Activated CD4-positive, CD25-positive, alpha-beta regulatory T cell treated with anti-CD3 and anti-CD28 coated beads, Interleukin-2, amount 50 U/mL, for 72 hours (primary cell): ENCODE measurements around the gene S100A13.
"Not testable (repeated sequence)": the region's sequence is repeated elsewhere in the genome, so short reads cannot be mapped to it uniquely, and the experiment has no call there.

Experiments used
- DNase-seq: peaks from one replicate; pipeline ENCODE4 v3.0.0; 2021

Gene S100A13

GRCh38 chr1:153599847-153600246, 27.5 kb downstream of the S100A13 start:
- DNase-seq: no peak

GRCh38 chr1:153598309-153599172, 28.8 kb downstream of the S100A13 start:
- DNase-seq: no peak

GRCh38 chr1:153597206-153597605, 30.1 kb downstream of the S100A13 start:
- DNase-seq: no peak

GRCh38 chr1:153592748-153593147, 34.6 kb downstream of the S100A13 start:
- DNase-seq: no peak

GRCh38 chr1:153588482-153588881, 38.8 kb downstream of the S100A13 start:
- DNase-seq: no peak

- DNase-seq: not testable (repeated sequence)
Observed at GRCh38 chr1:153588033-153588432, 39.3 kb downstream of the S100A13 start.

- no peak for DNase-seq
Observed at GRCh38 chr1:153587314-153587713, 40.0 kb downstream of the S100A13 start.

- DNase-seq: no peak
Observed at GRCh38 chr1:153586347-153586746, 41.0 kb downstream of the S100A13 start.

- no peak for DNase-seq
Observed at GRCh38 chr1:153585006-153585405, 42.3 kb downstream of the S100A13 start.

GRCh38 chr1:153583976-153584375, 43.3 kb downstream of the S100A13 start:
- no peak for DNase-seq

GRCh38 chr1:153583514-153583913, 43.8 kb downstream of the S100A13 start:
- DNase-seq: not testable (repeated sequence)

- DNase-seq: not testable (repeated sequence)
Observed at GRCh38 chr1:153582836-153583235, 44.5 kb downstream of the S100A13 start.

- no peak for DNase-seq
Observed at GRCh38 chr1:153578936-153579335, 48.4 kb downstream of the S100A13 start.

GRCh38 chr1:153578490-153578889, 48.8 kb downstream of the S100A13 start:
- no peak for DNase-seq

- DNase-seq: no peak
Observed at GRCh38 chr1:153577624-153578051, 49.7 kb downstream of the S100A13 start.

GRCh38 chr1:153577138-153577537, 50.2 kb downstream of the S100A13 start:
- no peak for DNase-seq

GRCh38 chr1:153575497-153575896, 51.8 kb downstream of the S100A13 start:
- not testable (repeated sequence) for DNase-seq

- not testable (repeated sequence) for DNase-seq
Observed at GRCh38 chr1:153575081-153575491, 52.2 kb downstream of the S100A13 start.

GRCh38 chr1:153573351-153573750, 54.0 kb downstream of the S100A13 start:
- DNase-seq: no peak

GRCh38 chr1:153572569-153573015, 54.7 kb downstream of the S100A13 start:
- DNase-seq: no peak

GRCh38 chr1:153571706-153572105, 55.6 kb downstream of the S100A13 start:
- DNase-seq: no peak

- DNase-seq: no peak
Observed at GRCh38 chr1:153570874-153571273, 56.4 kb downstream of the S100A13 start.

GRCh38 chr1:153569465-153569864, 57.8 kb downstream of the S100A13 start:
- no peak for DNase-seq
